ENCODE results near the gene ZMYND12. TPM values are rescaled to one million over a fixed set of nuclear protein-coding genes. Genes with fewer than 3 reads are reported as not detected.

The ZMYND12 gene
- total RNA-seq, 4 donors from 2014 or later: 0.52 to 3.0 (median 0.76) TPM

DNA sequence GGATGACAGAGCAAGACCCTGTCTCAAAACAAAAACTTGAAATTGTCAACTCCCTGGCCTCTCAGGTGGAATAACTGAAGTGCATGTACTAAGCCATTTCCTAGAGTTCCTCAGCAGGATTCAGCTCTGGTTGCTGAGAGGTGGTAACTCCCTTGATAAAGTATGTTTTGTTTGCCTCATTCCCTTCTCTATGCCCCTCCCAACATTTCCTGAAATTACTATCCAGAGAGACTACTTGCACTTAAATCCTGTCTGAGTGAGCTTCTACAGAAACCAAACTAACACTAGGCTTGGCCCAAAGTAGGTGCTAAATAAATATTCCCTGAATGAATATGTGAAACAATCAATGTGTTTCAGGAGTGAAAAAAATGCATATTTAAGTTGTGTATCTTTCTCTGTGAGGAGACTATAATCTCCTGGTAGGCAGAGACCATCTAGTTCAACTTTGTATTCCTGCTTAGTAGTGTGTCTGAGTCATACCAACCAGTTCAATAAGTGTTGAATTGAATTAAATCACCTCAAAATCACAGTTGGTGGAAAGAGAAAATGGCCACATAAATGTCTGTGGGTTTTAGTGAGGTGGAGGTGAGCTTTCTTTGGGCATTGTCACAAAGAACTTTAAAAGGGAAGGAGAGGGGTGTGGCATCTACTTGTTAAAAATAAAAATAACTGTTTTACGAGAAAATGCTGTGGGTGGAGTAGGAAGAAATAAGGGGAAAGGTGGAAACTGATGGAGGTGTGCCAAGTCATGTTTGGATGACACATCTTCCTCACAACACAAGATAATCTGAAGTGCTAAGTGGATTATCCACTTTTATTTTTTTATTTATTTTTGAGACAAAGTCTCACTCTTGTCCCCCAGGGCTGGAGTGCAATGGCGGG lies 62.6 kb downstream of the ZMYND12 start:
- H3K36me3 ChIP-seq: no peaks in the 10 kb centered on the region
- no peak for DNase-seq (ENCODE audit: low spot score in 2 of 2)
- WGBS: 47% methylated on average over 2 of the region's 2 CpGs
- H3K4me1 ChIP-seq: no peaks in the 10 kb centered on the region
- TF ChIP-seq POLR2AphosphoS5 (IDR thresholded peaks at IDR 0.05) (no peak), EP300 (IDR thresholded peaks at IDR 0.05) (no peak), POLR2A (IDR thresholded peaks at IDR 0.05) (no peak)
- TF ChIP-seq, protein P1, sequence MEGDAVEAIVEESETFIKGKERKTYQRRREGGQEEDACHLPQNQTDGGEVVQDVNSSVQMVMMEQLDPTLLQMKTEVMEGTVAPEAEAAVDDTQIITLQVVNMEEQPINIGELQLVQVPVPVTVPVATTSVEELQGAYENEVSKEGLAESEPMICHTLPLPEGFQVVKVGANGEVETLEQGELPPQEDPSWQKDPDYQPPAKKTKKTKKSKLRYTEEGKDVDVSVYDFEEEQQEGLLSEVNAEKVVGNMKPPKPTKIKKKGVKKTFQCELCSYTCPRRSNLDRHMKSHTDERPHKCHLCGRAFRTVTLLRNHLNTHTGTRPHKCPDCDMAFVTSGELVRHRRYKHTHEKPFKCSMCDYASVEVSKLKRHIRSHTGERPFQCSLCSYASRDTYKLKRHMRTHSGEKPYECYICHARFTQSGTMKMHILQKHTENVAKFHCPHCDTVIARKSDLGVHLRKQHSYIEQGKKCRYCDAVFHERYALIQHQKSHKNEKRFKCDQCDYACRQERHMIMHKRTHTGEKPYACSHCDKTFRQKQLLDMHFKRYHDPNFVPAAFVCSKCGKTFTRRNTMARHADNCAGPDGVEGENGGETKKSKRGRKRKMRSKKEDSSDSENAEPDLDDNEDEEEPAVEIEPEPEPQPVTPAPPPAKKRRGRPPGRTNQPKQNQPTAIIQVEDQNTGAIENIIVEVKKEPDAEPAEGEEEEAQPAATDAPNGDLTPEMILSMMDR (IDR thresholded peaks at IDR 0.05): no peak
- H3K27me3 ChIP-seq: peaks cover 3% of the 10 kb centered on the region
- H3K27ac ChIP-seq: no peak overlapping the region
- H3K9me3 ChIP-seq: no peaks in the 10 kb centered on the region
- no peak overlapping the region for H3K4me3 ChIP-seq

DNA sequence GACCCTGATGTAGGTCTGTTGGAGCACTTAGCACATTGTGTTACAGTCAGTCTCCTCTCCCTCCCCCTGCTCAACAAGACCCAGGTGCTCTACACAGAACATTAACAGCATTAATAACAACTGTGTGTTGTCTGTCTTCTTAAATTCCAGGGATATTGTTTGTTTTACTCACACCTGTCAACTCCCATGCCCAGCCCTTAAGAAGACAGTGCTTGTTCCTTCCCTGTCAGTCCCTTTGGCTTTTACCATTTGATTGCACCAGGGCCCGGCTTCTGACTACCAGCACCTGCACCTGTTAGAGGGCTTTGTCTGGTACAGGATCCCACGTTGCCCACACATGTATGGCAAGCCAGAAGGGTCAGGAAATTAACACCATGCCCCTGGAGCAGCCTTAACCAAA lies 63.6 kb downstream of the ZMYND12 start:
- Histone ChIP-seq H3K36me3 (no peaks in the 10 kb centered on the region), H3K4me1 (no peaks in the 10 kb centered on the region), H3K27me3 (peaks cover 3% of the 10 kb centered on the region), H3K4me3 (no peak overlapping the region), H3K27ac (no peak overlapping the region), H3K9me3 (no peaks in the 10 kb centered on the region)
- WGBS: 50% methylated on average over 2 of the region's 2 CpGs
- TF ChIP-seq POLR2A (IDR thresholded peaks at IDR 0.05) (no peak), EP300 (IDR thresholded peaks at IDR 0.05) (no peak), POLR2AphosphoS5 (IDR thresholded peaks at IDR 0.05) (no peak)
- TF ChIP-seq, protein P1 (IDR thresholded peaks at IDR 0.05): no peak
- DNase-seq (ENCODE audit: low spot score in 2 of 2): no peak

DNA sequence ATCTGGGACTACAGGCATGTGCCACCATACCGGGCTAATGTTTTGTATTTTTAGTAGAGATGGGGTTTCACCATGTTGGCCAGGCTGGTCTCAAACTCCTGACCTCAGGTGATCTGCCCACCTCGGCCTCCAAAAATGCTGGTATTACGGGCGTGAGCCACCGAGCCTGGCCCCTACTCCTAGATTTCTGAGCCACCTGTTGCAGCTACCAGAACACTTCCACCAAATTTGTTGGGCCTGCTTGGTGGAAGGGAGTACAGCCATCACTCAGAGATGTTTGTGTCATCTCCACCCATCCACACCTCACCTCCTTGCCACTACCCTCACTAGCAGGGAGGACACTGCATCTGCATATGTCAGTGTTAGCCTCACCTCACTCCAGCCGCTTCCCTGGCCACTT lies 69.8 kb downstream of the ZMYND12 start:
- no peak overlapping the region for H3K27ac ChIP-seq
- DNase-seq (ENCODE audit: low spot score in 2 of 2): no peak
- peaks cover 18% of the 10 kb centered on the region for H3K27me3 ChIP-seq
- H3K9me3 ChIP-seq: no peaks in the 10 kb centered on the region
- no peak overlapping the region for H3K4me3 ChIP-seq
- no peaks in the 10 kb centered on the region for H3K36me3 ChIP-seq
- 97% methylated on average over 6 of the region's 6 CpGs for WGBS
- TF ChIP-seq EP300 (IDR thresholded peaks at IDR 0.05): no peak
- TF ChIP-seq POLR2A (IDR thresholded peaks at IDR 0.05): no peak
- no peak for TF ChIP-seq POLR2AphosphoS5 (IDR thresholded peaks at IDR 0.05)
- TF ChIP-seq, protein P1 (IDR thresholded peaks at IDR 0.05): no peak
- peaks cover 3% of the 10 kb centered on the region for H3K4me1 ChIP-seq

GRCh38 chr1:42385283-42385682 lies 70.5 kb downstream of the ZMYND12 start:
- Histone ChIP-seq H3K9me3 (no peaks in the 10 kb centered on the region), H3K27me3 (peaks cover 26% of the 10 kb centered on the region), H3K4me3 (no peak overlapping the region), H3K4me1 (peaks cover 8% of the 10 kb centered on the region), H3K27ac (no peak overlapping the region), H3K36me3 (no peaks in the 10 kb centered on the region)
- no peak for TF ChIP-seq POLR2AphosphoS5 (IDR thresholded peaks at IDR 0.05)
- no peak for DNase-seq (ENCODE audit: low spot score in 2 of 2)
- 0% methylated on average over 1 of the region's 1 CpG for WGBS

DNA sequence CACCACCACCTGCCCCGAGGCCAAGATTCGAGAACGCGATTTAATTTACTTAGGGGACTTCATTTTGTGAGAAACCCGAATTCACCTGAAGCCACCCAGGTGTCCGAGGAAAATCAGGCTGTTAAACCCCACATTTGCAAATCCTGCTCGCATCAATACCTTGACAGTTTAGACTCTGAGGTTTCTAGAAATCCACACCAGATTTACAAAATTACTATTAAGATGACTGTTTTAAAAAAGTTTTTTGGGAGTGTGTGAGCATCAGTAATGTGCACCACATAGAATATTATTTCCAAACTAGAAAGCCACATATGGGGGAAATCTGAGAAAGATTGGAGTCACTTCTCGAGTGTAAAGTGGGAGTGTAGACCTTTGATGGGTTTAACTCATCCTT lies 74.5 kb downstream of the ZMYND12 start:
- 19% methylated on average over 8 of the region's 8 CpGs for WGBS
- TF ChIP-seq, protein P1 (IDR thresholded peaks at IDR 0.05): no peak
- TF ChIP-seq EP300 (IDR thresholded peaks at IDR 0.05) (no peak), POLR2A (IDR thresholded peaks at IDR 0.05) (no peak), POLR2AphosphoS5 (IDR thresholded peaks at IDR 0.05) (no peak)
- DNase-seq (ENCODE audit: low spot score in 2 of 2): no peak
- Histone ChIP-seq H3K27ac (no peak overlapping the region), H3K9me3 (no peaks in the 10 kb centered on the region), H3K27me3 (peaks cover 25% of the 10 kb centered on the region), H3K4me1 (peaks cover 13% of the 10 kb centered on the region), H3K4me3 (peak overlapping the region; percentile 76), H3K36me3 (no peaks in the 10 kb centered on the region)
